AG20443 (cell line): ENCODE results near the gene CEBPZOS.
A peak's percentile ranks its signal among the peaks of the same experiment; 100 is the strongest.
"Not testable (repeated sequence)": the region's sequence is repeated elsewhere in the genome, so short reads cannot be mapped to it uniquely, and the experiment has no call there.

ENCODE experiments used
- DNase-seq: peaks from one replicate; pipeline ENCODE4 v3.0.0; 2012; ENCODE audit warnings: low spot score, mixed read lengths

Gene CEBPZOS

DNA sequence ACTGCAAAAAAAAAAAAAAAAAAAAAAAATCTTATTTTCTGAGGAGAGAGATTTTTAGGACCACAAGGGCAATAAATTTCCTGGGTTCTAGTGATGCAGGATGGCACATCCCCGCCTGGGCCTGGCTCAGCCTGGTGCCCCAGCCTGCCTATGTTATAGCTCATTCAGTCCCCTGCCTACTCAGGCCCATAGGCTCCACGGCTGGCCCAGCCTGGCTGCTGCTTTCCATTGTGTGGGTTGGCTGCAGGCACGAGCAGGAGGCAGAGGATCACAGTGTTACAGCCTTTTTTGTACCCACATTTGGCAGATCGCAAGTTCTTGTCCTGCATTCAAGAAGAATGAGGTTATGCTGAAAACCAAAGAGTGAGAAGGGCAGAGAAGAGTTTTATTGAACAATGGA, 5.0 kb upstream of the CEBPZOS start:
- DNase-seq: no peak

DNA sequence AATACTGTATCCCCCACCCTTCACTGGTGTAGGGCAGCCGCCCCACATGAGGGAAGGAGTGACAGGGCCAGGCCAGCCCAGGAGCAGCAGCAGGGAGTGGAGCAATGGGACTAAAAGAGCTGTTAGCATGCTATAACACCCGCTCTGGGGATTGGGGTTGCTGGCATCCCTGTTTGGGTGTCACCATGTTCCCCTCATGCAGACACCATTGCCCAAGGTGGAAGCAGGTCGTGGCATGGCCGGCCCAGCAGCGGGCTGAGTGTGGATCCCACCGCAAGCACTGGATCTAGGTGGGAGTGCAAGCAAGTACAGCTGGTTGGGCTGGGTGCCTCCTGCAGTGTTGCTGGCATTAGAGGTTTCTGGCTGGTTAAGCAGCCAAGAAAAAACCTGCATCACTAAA, 4.5 kb upstream of the CEBPZOS start:
- DNase-seq: no peak

GRCh38 chr2:37192551-37192950, 3.7 kb upstream of the CEBPZOS start:
- DNase-seq: no peak

DNA sequence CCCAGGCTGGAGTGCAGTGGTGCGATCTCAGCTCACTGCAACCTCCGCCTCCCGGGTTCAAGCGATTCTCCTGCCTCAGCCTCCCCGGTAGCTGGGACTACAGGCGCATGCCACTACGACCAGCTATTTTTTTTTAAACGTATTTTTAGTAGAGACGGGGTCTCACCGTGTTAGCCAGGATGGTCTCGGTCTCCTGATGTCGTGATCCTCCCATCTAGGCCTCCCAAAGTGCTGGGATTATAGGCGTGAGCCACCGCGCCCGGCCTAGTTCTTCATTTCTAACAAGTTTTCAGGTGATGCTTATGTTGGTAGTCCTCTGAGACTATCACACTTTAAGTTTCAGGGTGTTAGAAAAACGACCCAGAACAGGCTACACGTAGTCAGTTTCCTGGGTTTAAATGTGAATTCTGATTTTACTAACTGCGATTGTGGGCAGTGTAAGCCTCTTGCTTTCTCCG, 405 bp upstream of the CEBPZOS start:
- DNase-seq: not testable (repeated sequence)

DNA sequence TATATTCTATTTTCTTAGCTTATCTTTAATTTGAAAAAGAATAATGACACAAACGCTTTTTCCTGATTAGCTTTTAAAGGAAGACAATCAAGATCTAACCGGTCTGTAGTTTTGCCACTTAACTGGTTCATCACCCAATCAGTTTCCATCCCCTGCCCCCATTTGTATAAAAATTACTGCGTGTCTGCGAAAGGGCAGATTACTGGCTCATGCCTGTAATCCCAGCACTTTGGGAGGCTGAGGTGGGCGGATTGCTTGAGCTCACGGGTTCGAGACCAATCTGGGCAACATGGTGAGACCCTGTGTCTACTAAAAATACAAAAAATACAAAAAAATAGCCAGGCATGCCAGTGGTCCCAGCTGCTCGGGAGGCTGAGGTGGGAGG, 2.4 kb downstream of the CEBPZOS start:
- no peak for DNase-seq

- DNase-seq: no peak
These were observed 4.9 kb downstream of the CEBPZOS start for GRCh38 chr2:37201208-37201607.

DNA sequence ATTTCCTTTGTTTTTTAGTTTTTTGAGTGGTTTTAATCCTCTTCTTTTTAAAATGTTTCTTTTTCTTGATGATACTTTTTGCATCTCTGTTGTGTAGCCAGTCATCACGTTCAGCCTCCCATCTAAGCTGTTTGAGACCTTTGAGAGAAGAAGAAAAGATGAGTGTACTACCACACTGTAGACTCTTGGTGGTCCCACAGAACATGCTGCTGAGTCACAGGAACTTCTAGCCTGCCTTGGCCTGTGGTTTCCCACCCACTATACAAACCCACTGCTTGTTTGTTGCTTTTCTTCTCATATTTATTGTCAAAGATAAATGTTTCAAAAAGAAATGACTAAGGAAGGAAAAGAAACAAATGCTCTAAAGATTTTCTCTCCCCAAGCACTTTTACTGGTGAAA, 5.5 kb downstream of the CEBPZOS start:
- DNase-seq: no peak

- no peak for DNase-seq
These were observed 7.4 kb downstream of the CEBPZOS start for GRCh38 chr2:37203708-37204107.

DNA sequence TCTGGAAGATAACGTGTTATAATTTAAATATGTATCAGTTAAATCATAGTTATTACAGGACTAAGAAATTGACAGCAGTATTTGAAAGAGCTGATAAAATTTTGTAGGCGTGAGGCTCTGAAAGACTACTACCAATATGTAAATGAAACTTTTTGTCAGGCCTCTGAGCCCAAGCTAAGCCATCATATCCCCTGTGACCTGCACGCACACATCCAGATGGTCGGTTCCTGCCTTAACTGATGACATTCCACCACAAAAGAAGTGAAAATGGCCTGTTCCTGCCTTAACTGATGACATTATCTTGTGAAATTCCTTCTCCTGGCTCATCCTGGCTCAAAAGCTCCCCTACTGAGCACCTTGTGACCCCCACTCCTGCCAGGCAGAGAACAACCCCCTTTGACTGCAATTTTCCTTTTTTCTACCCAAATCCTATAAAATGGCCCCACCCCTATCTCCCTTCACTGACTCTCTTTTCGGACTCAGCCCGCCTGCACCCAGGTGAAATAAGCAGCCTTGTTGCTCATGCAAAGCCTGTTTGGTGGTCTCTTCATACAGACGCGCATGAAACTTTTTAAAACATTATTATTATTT, 8.9 kb downstream of the CEBPZOS start:
- DNase-seq: not testable (repeated sequence)

DNA sequence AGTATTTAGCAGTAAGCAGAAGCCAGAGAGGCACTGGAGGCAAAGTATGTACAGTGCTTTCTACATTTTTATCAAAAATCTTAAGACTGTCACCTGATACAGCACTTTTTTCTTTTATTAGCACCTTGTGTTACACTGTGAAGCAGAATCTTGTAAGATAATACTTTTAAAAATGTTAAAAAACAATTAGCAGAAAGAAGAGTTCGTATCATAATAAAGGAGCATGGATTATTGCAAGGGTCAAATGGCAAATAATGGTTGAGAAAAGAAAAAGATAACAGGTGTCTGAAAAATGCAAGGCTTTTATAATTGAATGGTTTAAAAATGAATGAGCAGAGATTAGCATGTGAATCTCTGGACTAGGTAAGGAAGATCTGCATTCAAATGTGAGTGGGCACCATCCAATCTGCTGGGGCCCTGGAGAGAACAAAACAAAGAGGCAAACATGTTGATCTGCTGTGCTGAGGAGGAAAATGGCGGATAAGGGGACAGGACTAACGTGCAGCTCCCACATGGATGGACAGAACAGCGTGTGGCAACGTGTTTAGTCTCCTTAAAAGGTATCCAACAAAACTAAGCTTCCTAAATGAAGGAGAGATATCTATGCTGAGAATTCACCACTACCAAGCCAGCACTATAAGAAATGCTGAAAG, 9.5 kb downstream of the CEBPZOS start:
- no peak for DNase-seq

DNA sequence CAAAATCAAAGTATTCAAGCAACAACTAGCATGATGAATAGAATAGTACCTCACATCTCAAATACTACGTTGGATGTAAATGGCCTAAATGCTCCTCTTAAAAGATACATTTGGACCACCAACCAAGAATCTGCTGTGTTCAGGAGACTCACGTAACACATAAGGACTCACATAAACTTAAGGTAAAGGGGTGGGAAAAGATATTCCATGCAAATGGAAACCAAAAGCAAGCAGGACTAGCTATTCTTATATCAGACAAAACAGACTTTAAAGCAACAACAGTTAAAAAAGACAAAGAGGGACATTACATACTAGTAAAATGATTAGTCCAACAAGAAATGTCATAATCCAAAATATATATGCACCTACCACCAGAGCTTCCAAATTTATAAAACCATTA, 10.5 kb downstream of the CEBPZOS start:
- DNase-seq: not testable (repeated sequence)

- DNase-seq: no peak
These were observed 14.9 kb downstream of the CEBPZOS start for GRCh38 chr2:37211212-37211611.

- DNase-seq: no peak
These were observed 15.6 kb downstream of the CEBPZOS start for GRCh38 chr2:37211939-37212338.

- no peak for DNase-seq
These were observed 19.0 kb downstream of the CEBPZOS start for GRCh38 chr2:37215250-37215649.

DNA sequence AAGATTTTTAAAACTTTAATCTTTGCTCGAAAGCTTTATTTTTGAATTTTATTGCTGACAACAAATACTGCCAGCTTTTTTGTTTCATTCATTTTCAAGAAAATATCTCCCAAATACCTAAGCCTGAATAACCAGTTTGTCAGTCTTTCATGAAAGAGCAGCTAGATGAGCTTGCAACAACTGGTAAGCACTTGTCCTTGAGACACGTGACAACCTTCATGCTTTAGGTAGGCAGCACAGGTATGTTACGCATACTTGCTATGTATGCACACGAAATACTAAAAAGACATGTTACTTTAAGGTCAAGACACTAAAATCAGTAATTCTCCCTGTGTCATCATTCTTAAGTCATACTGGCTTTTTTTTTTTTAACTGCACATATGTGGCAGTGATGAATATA, 22.8 kb downstream of the CEBPZOS start:
- DNase-seq: no peak

DNA sequence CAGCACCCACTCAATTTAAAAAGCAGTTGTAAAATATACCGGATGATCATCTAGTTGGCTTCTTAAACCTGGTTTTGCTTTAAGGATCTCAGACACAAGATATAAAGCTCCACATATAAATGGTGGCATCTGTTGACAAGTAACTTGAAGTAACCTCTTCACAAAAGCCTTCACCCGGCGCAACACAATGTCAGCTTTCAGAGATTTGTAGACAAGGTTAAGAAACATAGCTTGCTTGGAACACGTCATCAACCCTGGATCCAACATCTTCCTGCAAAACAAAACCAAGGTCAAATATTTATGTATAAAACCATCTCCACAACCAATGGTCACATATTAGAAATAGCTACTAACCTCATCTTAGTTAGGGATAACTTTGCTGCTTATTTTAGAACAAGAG, 26.8 kb downstream of the CEBPZOS start:
- DNase-seq: no peak

- no peak for DNase-seq
These were observed 27.8 kb downstream of the CEBPZOS start for GRCh38 chr2:37224063-37224462.

GRCh38 chr2:37225129-37225528, 28.8 kb downstream of the CEBPZOS start:
- DNase-seq: not testable (repeated sequence)

DNA sequence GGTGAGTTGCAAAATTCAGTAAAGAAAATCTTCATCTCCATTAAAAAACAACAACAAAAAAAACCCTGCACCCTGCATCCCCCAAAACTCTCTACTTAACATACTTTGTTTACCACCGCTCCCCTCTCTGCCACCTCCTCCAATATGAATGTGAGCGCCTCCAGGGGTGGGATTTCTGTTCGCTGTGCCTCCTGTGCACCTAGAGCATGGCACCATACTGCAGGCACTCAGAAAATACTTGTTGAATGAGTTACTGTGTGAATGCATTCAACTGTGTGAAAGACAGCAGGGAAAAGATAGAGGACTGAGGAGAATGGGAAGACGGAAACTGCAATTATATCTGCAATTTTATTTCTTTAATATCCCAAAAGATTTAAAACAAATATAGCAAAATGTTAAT, 30.6 kb downstream of the CEBPZOS start:
- no peak for DNase-seq

DNA sequence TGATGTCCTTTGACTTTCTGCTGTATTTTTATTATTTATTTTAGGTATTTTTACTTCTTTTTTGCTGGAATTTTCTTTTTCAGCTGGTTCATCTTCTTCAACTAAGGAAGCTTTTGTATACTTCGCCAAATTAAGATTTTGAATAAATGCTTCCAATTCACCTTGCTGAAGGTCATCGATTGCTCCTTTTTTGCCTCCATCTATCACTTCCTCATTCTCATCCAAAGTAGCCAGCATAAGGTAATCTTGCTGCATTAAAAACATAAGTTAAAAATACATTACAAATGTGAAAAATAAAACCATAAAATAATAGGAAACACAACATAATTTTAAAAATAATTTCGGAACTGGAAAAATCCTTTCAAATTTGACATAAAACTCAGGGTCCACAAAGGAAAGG, 32.5 kb downstream of the CEBPZOS start:
- DNase-seq: no peak

DNA sequence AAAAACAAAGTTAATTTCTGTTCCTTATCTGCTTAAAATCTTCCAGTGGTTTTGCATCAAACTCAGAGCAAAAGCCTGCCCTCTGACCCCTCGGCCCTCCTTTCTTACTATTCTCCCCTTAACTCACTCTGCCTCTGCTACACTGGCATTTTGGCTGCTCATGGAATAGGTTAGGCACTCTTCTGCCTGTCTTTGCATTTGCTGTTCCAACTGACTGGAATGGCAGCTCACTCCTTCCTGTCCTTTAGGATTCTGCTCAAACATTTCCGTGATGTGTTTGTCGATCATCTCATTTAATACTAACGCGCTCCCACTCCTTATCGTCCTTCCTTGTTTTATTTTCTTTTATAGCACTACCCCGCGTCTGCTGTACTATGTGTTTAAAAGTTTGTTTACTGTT, 34.3 kb downstream of the CEBPZOS start:
- peak; percentile 17 for DNase-seq

- peak; percentile 97 for DNase-seq
These were observed 35.2 kb downstream of the CEBPZOS start, which contains the start of the genes CEBPZ and NDUFAF7 for GRCh38 chr2:37231241-37232130. CEBPZ (minus strand) TSS chr2:37231596; CDS start chr2:37231567, 29 bp downstream. NDUFAF7 (plus strand) TSS chr2:37231658; CDS start chr2:37231706, 48 bp downstream.
